Nucleus accumbens (tissue), 56 donors: ENCODE results near the gene STRN3.
"Not testable (repeated sequence)": the region's sequence is repeated elsewhere in the genome, so short reads cannot be mapped to it uniquely, and the experiment has no call there.

ENCODE experiments used
- DNase-seq, 56 donors: peaks; one replicate each; lab custom pipeline; 2025; lab: John Stamatoyannopoulos, UW

The STRN3 gene

GRCh38 chr14:30925254-30925653 lies 100.9 kb downstream of the STRN3 start:
- DNase-seq: no peak

- DNase-seq: no peak
Observed at GRCh38 chr14:30921788-30922187, 104.4 kb downstream of the STRN3 start.

GRCh38 chr14:30921305-30921704 lies 104.9 kb downstream of the STRN3 start:
- no peak for DNase-seq

GRCh38 chr14:30915596-30915995 lies 110.6 kb downstream of the STRN3 start:
- DNase-seq: no peak

- no peak for DNase-seq
Observed at GRCh38 chr14:30914812-30915211, 111.4 kb downstream of the STRN3 start.

- DNase-seq: no peak
Observed at GRCh38 chr14:30908826-30909225, 117.4 kb downstream of the STRN3 start.

- no peak for DNase-seq
Observed at GRCh38 chr14:30907659-30908057, 118.5 kb downstream of the STRN3 start.

- DNase-seq: no peak
Observed at GRCh38 chr14:30906752-30907658, 119.2 kb downstream of the STRN3 start.

- no peak for DNase-seq
Observed at GRCh38 chr14:30903285-30904124, 122.7 kb downstream of the STRN3 start.

- DNase-seq: not testable (repeated sequence)
Observed at GRCh38 chr14:30897121-30897520, 129.1 kb downstream of the STRN3 start.

GRCh38 chr14:30896435-30896834 lies 129.7 kb downstream of the STRN3 start:
- no peak for DNase-seq

GRCh38 chr14:30894923-30895515 lies 131.2 kb downstream of the STRN3 start:
- DNase-seq: no peak

- no peak for DNase-seq
Observed at GRCh38 chr14:30893819-30894218, 132.4 kb downstream of the STRN3 start.

GRCh38 chr14:30889244-30889594 lies 137.0 kb downstream of the STRN3 start:
- no peak for DNase-seq

- no peak for DNase-seq
Observed at GRCh38 chr14:30888480-30889243, 137.5 kb downstream of the STRN3 start.

GRCh38 chr14:30885840-30886740 lies 140.1 kb downstream of the STRN3 start:
- no peak for DNase-seq

- no peak for DNase-seq
Observed at GRCh38 chr14:30884901-30885300, 141.3 kb downstream of the STRN3 start.

GRCh38 chr14:30883508-30884294 lies 142.5 kb downstream of the STRN3 start:
- no peak for DNase-seq

GRCh38 chr14:30882431-30882830 lies 143.7 kb downstream of the STRN3 start:
- no peak for DNase-seq
